CD4-positive, alpha-beta T cell (primary cell): ENCODE data around the gene MEAF6. TPM values are rescaled to one million over a fixed set of nuclear protein-coding genes. Genes with fewer than 3 reads are reported as not detected.

Source experiments
- ATAC-seq: fragments of 200-7000 bp; cut with Tn5 transposase; one replicate; pipeline ENCODE4 v1.10.0; 2022; ENCODE audit warnings: mild to moderate bottlenecking; ENCODE audit not compliant: poor library complexity
- CTCF ChIA-PET: fragments of 350-600 bp; sonication (Branson Sonifier 250); formaldehyde crosslinking; loops from one replicate; lab custom pipeline; 2021; ENCODE audit warnings: antibody characterized with exemption, inconsistent platforms; lab: Charles Lee
- POLR2A ChIA-PET: fragments of 350-600 bp; sonication (Branson Sonifier 250); formaldehyde crosslinking; loops from one replicate; lab custom pipeline; 2021; ENCODE audit warnings: antibody characterized with exemption, inconsistent platforms; lab: Charles Lee
- DNase-seq, 14 experiments: peaks; one replicate each; pipeline ENCODE4 v3.0.0-alpha.2; 2013 to 2020; ENCODE audit warnings: mixed read lengths in 2 of 14
- H3K27ac ChIP-seq, 2 donors: one replicate each; pipeline versions ENCODE4 v1.5.1 to v1.7.0; 2013; ENCODE audit warnings: low read length in 2 of 2, low read depth in 1 of 2, mild to moderate bottlenecking in 1 of 2
- H3K27me3 ChIP-seq, 2 experiments: 1 replicate in 1 of 2; 2 replicates in 1 of 2; pipeline versions ENCODE4 v1.6.1 to v1.7.0; 2013; ENCODE audit warnings: low read length in 2 of 2, control low read depth in 1 of 2, mild to moderate bottlenecking in 1 of 2, moderate library complexity in 1 of 2; ENCODE audit not compliant: insufficient read depth in 2 of 2, control insufficient read depth in 1 of 2
- H3K36me3 ChIP-seq: one replicate; pipeline ENCODE4 v1.6.1; 2013; ENCODE audit warnings: low read length, control low read depth; ENCODE audit not compliant: insufficient read depth
- H3K4me1 ChIP-seq: one replicate; pipeline ENCODE4 v1.6.1; 2013; ENCODE audit warnings: low read length, control low read depth; ENCODE audit not compliant: insufficient read depth
- H3K4me3 ChIP-seq: one replicate; pipeline ENCODE4 v1.5.1; 2013; ENCODE audit warnings: mild to moderate bottlenecking, low read length, moderate library complexity
- H3K9me3 ChIP-seq, 2 experiments: 1 replicate in 1 of 2; 2 replicates in 1 of 2; pipeline versions ENCODE4 v1.6.1 to v1.7.0; 2013; ENCODE audit warnings: low read length in 2 of 2, mild to moderate bottlenecking in 2 of 2, control low read depth in 1 of 2, moderate library complexity in 1 of 2; ENCODE audit not compliant: control insufficient read depth in 1 of 2, insufficient read depth in 1 of 2
- H3K27ac Mint-ChIP-seq: one replicate; pipeline ENCODE4 v1.8.0; 2020; ENCODE audit warnings: mixed read lengths
- H3K27me3 Mint-ChIP-seq: one replicate; pipeline ENCODE4 v1.8.0; 2021; ENCODE audit warnings: mixed read lengths
- H3K36me3 Mint-ChIP-seq: one replicate; pipeline ENCODE4 v1.8.0; 2021; ENCODE audit warnings: low read depth, mixed read lengths
- H3K4me1 Mint-ChIP-seq: one replicate; pipeline ENCODE4 v1.8.0; 2021; ENCODE audit warnings: low read depth, mixed read lengths
- H3K4me3 Mint-ChIP-seq: one replicate; pipeline ENCODE4 v1.8.0; 2020; ENCODE audit warnings: mild to moderate bottlenecking, mixed read lengths
- H3K9me3 Mint-ChIP-seq: one replicate; pipeline ENCODE4 v1.8.0; 2020; ENCODE audit warnings: mixed read lengths
- intact Hi-C, 2 experiments: fragments of 100-400 bp; cut with DNase I in 1 of 2; cut with micrococcal nuclease in 1 of 2; formaldehyde crosslinking; loops; one replicate each; pipeline versions ENCODE4 v1.15.1 to v1.9.0; 2023 to 2025; cut with DNase I, micrococcal nuclease
- total RNA-seq, 174 experiments: library from RNA in 2 of 174; stranded (reverse) in 2 of 174; gene quantifications; one replicate each; pipeline ENCODE4 v1.2.3 and lab custom pipeline; 2021 to 2026
- TF ChIP-seq, protein P1 (sequence below): fragments of 200-600 bp; IDR thresholded peaks from one replicate; pipeline ENCODE4 v1.8.0; 2022; ENCODE audit warnings: antibody characterized with exemption, mild to moderate bottlenecking

The MEAF6 gene
- total RNA-seq, 2 experiments from 2014 or later = 39.0 to 41.5 TPM

DNA sequence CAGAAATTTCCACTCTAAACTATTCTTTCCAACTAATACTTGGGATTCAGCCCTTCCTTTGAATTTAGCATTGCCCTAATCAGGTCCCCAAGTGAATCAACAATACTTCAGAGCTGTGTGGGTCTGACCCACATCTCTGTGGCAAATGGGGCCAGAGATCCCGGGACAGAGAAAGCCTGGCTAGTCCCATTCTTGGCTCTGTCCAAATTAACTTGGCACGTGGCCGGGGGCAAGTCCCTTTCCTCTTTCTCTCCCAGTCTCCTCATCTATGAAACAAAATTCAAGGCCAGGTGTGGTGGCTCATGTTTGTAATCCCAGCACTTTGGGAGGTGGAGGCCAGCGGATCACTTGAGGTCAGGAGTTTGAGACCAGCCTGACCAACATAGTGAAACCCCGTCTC, 46.5 kb downstream of the MEAF6 start:
- TF ChIP-seq, protein P1, sequence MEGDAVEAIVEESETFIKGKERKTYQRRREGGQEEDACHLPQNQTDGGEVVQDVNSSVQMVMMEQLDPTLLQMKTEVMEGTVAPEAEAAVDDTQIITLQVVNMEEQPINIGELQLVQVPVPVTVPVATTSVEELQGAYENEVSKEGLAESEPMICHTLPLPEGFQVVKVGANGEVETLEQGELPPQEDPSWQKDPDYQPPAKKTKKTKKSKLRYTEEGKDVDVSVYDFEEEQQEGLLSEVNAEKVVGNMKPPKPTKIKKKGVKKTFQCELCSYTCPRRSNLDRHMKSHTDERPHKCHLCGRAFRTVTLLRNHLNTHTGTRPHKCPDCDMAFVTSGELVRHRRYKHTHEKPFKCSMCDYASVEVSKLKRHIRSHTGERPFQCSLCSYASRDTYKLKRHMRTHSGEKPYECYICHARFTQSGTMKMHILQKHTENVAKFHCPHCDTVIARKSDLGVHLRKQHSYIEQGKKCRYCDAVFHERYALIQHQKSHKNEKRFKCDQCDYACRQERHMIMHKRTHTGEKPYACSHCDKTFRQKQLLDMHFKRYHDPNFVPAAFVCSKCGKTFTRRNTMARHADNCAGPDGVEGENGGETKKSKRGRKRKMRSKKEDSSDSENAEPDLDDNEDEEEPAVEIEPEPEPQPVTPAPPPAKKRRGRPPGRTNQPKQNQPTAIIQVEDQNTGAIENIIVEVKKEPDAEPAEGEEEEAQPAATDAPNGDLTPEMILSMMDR = no peak
- CTCF ChIA-PET = interaction anchor here (1.3 to 1.5 kb wide), 2 partner anchors 9 to 20 kb away, joined by 3 to 4 read pairs; no protein-coding TSS in a partner anchor
- DNase-seq (no peak), ATAC-seq (no peak)
- no peaks in the 10 kb centered on the region for H3K9me3 Mint-ChIP-seq
- Histone ChIP-seq H3K4me3 (no peak overlapping the region), H3K4me1 (peaks cover 21% of the 10 kb centered on the region), H3K36me3 (no peaks in the 10 kb centered on the region), H3K27me3 (no peaks in the 10 kb centered on the region), H3K9me3 (no peaks in the 10 kb centered on the region), H3K27ac (no peak overlapping the region)
- intact Hi-C loops = no loop called here
- peaks cover 24% of the 10 kb centered on the region for H3K4me1 Mint-ChIP-seq
- no peaks in the 10 kb centered on the region for H3K27me3 Mint-ChIP-seq
- no peak overlapping the region for H3K27ac Mint-ChIP-seq
- peaks cover 4% of the 10 kb centered on the region for H3K36me3 Mint-ChIP-seq
- H3K4me3 Mint-ChIP-seq = no peak overlapping the region
- POLR2A ChIA-PET = no interaction called here

DNA sequence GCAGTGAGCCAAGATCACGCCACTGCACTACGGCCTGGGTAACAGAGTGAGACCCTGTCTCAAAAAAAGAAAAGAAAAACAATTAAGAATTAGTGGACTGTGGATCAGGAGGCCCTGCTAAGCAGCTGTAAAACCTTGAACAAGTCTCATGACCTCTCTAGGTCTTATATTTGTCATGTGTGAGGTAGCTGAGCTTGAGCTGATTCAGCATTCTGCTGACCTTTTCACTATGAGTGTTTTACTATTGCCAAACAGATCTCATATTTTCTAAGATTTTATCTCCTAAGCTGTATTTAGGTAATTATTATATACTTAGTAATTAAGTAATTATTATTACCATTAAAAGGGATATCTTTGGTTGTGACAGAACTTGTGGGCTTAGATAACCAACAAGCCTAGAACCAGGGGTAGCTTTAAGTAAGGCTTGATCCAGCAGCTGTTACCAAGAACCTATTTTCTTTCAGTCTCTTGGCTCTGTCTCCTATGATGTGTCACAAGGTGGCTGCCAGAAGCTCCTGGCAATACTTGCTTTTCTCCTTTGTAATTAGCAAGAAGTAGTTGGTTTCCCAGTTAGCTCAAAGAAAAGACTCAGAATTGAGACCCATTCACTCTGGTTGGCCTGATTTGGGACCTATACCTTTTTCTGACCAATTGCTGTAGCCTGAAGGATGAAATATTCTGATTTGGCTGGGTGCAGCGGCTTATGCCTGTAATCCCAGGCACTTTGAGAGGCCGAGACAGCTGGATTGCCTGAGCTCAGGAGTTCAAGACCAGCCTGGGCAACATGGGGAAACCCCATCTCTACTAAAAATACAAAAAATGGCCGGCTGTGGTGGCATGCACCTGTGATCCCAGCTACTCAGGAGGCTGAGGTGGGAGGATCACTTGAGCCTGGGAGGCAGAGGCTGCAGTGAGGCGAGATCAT, 48.7 kb downstream of the MEAF6 start:
- no peak overlapping the region for H3K4me3 ChIP-seq
- Mint-ChIP-seq H3K9me3 (no peaks in the 10 kb centered on the region), H3K4me1 (peaks cover 6% of the 10 kb centered on the region), H3K4me3 (no peak overlapping the region), H3K27me3 (no peaks in the 10 kb centered on the region), H3K36me3 (no peaks in the 10 kb centered on the region), H3K27ac (no peak overlapping the region)
- H3K36me3 ChIP-seq = peaks cover 5% of the 10 kb centered on the region
- no peaks in the 10 kb centered on the region for H3K9me3 ChIP-seq
- no peak overlapping the region for H3K27ac ChIP-seq
- ATAC-seq = no peak
- intact Hi-C loops = no loop called here
- no peak for DNase-seq
- H3K4me1 ChIP-seq = no peaks in the 10 kb centered on the region
- ChIA-PET POLR2A (interaction anchor here (1.1 to 1.7 kb wide), 3 partner anchors 8 to 18 kb away, joined by 3 to 5 read pairs (median 4); partner anchors contain the start of gene ZC3H12A), CTCF (interaction anchor here (0.8 to 3.6 kb wide), 3 partner anchors 11 to 26 kb away, joined by 3 to 19 read pairs (median 4); no protein-coding TSS in a partner anchor)
- no peaks in the 10 kb centered on the region for H3K27me3 ChIP-seq
- TF ChIP-seq, protein P1 = no peak

DNA sequence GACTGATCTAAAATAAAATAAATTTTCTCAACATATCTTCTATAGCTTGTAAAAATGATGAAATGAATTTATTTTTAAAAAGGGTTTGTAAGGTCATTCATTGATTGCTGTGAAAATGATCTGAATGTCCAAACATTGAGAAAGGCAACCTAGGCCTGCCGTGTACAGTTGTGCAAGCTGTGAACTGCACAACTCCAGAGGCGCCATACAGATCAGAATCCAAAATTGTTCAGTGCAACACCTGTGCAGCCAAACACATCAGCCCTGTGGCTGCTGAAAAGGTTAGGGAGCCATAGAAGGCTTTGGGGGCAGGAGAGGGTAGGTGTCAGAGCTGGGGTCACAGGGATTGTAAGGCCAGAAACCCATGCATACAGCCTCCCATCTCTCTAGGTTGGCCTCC, 50.1 kb downstream of the MEAF6 start:
- Histone ChIP-seq H3K4me1 (no peaks in the 10 kb centered on the region), H3K27ac (no peak overlapping the region), H3K36me3 (peaks cover 5% of the 10 kb centered on the region), H3K9me3 (no peaks in the 10 kb centered on the region), H3K27me3 (no peaks in the 10 kb centered on the region), H3K4me3 (no peak overlapping the region)
- no peak overlapping the region for H3K4me3 Mint-ChIP-seq
- intact Hi-C loops = no loop called here
- CTCF ChIA-PET = interaction anchor here (3.6 kb wide), 1 partner anchor 23 kb away, joined by 19 read pairs; no protein-coding TSS in a partner anchor
- H3K27me3 Mint-ChIP-seq = no peaks in the 10 kb centered on the region
- no peak overlapping the region for H3K27ac Mint-ChIP-seq
- TF ChIP-seq, protein P1 = no peak
- DNase-seq (no peak), ATAC-seq (no peak)
- POLR2A ChIA-PET = interaction anchor here (0.6 kb wide), 1 partner anchor 1472 kb away, joined by 3 read pairs; no protein-coding TSS in a partner anchor
- H3K36me3 Mint-ChIP-seq = no peaks in the 10 kb centered on the region
- H3K9me3 Mint-ChIP-seq = no peaks in the 10 kb centered on the region
- peaks cover 3% of the 10 kb centered on the region for H3K4me1 Mint-ChIP-seq
